Osteocyte (in vitro differentiated cells): ENCODE data around the gene HMCN2. TPM values are rescaled to one million over a fixed set of nuclear protein-coding genes. Genes with fewer than 3 reads are reported as not detected.

Experiments
- DNase-seq: peaks from one replicate; pipeline ENCODE4 v3.0.0; 2021; ENCODE audit warnings: mixed read lengths; ENCODE audit not compliant: unreplicated experiment; ENCODE audit errors: extremely low spot score
- H3K27ac Mint-ChIP-seq: one replicate; pipeline ENCODE4 v1.8.0; 2021; ENCODE audit warnings: mild to moderate bottlenecking, mixed read lengths; ENCODE audit not compliant: unreplicated experiment
- H3K27me3 Mint-ChIP-seq: one replicate; pipeline ENCODE4 v1.8.0; 2021; ENCODE audit warnings: mixed read lengths; ENCODE audit not compliant: unreplicated experiment
- H3K36me3 Mint-ChIP-seq: one replicate; pipeline ENCODE4 v1.8.0; 2021; ENCODE audit warnings: mixed read lengths; ENCODE audit not compliant: unreplicated experiment
- H3K4me1 Mint-ChIP-seq: one replicate; pipeline ENCODE4 v1.8.0; 2021; ENCODE audit warnings: mixed read lengths; ENCODE audit not compliant: unreplicated experiment
- H3K4me3 Mint-ChIP-seq: one replicate; pipeline ENCODE4 v1.8.0; 2021; ENCODE audit warnings: mild to moderate bottlenecking, moderate library complexity, mixed read lengths; ENCODE audit not compliant: unreplicated experiment
- H3K9me3 Mint-ChIP-seq: one replicate; pipeline ENCODE4 v1.8.0; 2021; ENCODE audit warnings: mixed read lengths; ENCODE audit not compliant: unreplicated experiment
- CTCF ChIP-seq: fragments of 200-600 bp; sonication (generic); IDR thresholded peaks from 2 replicates; pipeline ENCODE4 v1.5.0; 2021; ENCODE audit warnings: antibody characterized with exemption, mild to moderate bottlenecking, moderate library complexity
- total RNA-seq: library from RNA; stranded (reverse); gene quantifications from 2 replicates; pipeline ENCODE4 v1.2.1, GENCODE V29; 2021

The HMCN2 gene
- total RNA-seq, 1 donor from 2014 or later: 0.05 TPM

- Mint-ChIP-seq H3K9me3 (no peaks in the 10 kb centered on the region), H3K36me3 (no peaks in the 10 kb centered on the region), H3K27me3 (peaks cover 21% of the 10 kb centered on the region), H3K4me3 (no peak overlapping the region), H3K27ac (no peak overlapping the region), H3K4me1 (peaks cover 3% of the 10 kb centered on the region)
- DNase-seq: no peak
- TF ChIP-seq CTCF: no peak
Measured at GRCh38 chr9:130300739-130301138, 35.2 kb downstream of the HMCN2 start.

GRCh38 chr9:130301483-130302286 is 36.1 kb downstream of the HMCN2 start:
- H3K36me3 Mint-ChIP-seq: no peaks in the 10 kb centered on the region
- peaks cover 3% of the 10 kb centered on the region for H3K4me1 Mint-ChIP-seq
- no peak for DNase-seq
- TF ChIP-seq CTCF: no peak
- H3K27ac Mint-ChIP-seq: no peak overlapping the region
- peaks cover 15% of the 10 kb centered on the region for H3K27me3 Mint-ChIP-seq
- no peaks in the 10 kb centered on the region for H3K9me3 Mint-ChIP-seq
- no peak overlapping the region for H3K4me3 Mint-ChIP-seq

GRCh38 chr9:130302785-130303612 is 37.4 kb downstream of the HMCN2 start:
- H3K4me3 Mint-ChIP-seq: no peak overlapping the region
- no peak for DNase-seq
- H3K27me3 Mint-ChIP-seq: peaks cover 11% of the 10 kb centered on the region
- H3K27ac Mint-ChIP-seq: no peak overlapping the region
- H3K36me3 Mint-ChIP-seq: no peaks in the 10 kb centered on the region
- H3K4me1 Mint-ChIP-seq: peaks cover 3% of the 10 kb centered on the region
- no peak for TF ChIP-seq CTCF
- no peaks in the 10 kb centered on the region for H3K9me3 Mint-ChIP-seq

- Mint-ChIP-seq H3K36me3 (no peaks in the 10 kb centered on the region), H3K27ac (no peak overlapping the region), H3K27me3 (peaks cover 11% of the 10 kb centered on the region), H3K4me1 (peaks cover 3% of the 10 kb centered on the region), H3K4me3 (no peak overlapping the region), H3K9me3 (no peaks in the 10 kb centered on the region)
- DNase-seq: no peak
- no peak for TF ChIP-seq CTCF
Measured at GRCh38 chr9:130303613-130304055, 38.1 kb downstream of the HMCN2 start.

GRCh38 chr9:130304116-130304515 is 38.6 kb downstream of the HMCN2 start:
- Mint-ChIP-seq H3K36me3 (no peaks in the 10 kb centered on the region), H3K4me1 (peaks cover 3% of the 10 kb centered on the region), H3K9me3 (no peaks in the 10 kb centered on the region), H3K4me3 (no peak overlapping the region), H3K27me3 (peaks cover 11% of the 10 kb centered on the region), H3K27ac (no peak overlapping the region)
- DNase-seq: no peak
- TF ChIP-seq CTCF: no peak
